ENCODE measurements around the gene ADD3.
A peak's percentile ranks its signal among the peaks of the same experiment; 100 is the strongest.

Gene ADD3

GRCh38 chr10:110172155-110172554, 164.4 kb downstream of the ADD3 start:
- no peak for DNase-seq (ENCODE audit: insufficient read length, low spot score)

GRCh38 chr10:110174201-110174600, 166.4 kb downstream of the ADD3 start:
- DNase-seq (ENCODE audit: insufficient read length, low spot score) (no peak), FAIRE-seq (no peak)
- TF ChIP-seq TAF1 (IDR thresholded peaks at IDR 0.05; ENCODE audit: low read depth, low read length), result no peak
- TF ChIP-seq SPI1 (IDR thresholded peaks at IDR 0.05; ENCODE audit: low read depth, low read length), result no peak

More at GRCh38 chr10:110172155-110172554, 164.4 kb downstream of the ADD3 start:
- TF ChIP-seq PAX5 (IDR thresholded peaks at IDR 0.05; ENCODE audit: insufficient read depth, low read length, severe bottlenecking), result no peak
- no peak for TF ChIP-seq POLR2A (IDR thresholded peaks at IDR 0.05; ENCODE audit: low read depth, low read length)
- TF ChIP-seq POU2F2 (IDR thresholded peaks at IDR 0.05; ENCODE audit: low read depth, low read length), result no peak
- TF ChIP-seq POLR2AphosphoS5 (IDR thresholded peaks at IDR 0.05; ENCODE audit: low read depth, low read length), result no peak
- TF ChIP-seq TAF1 (IDR thresholded peaks at IDR 0.05; ENCODE audit: low read depth, low read length), result no peak
- no peak for TF ChIP-seq SPI1 (IDR thresholded peaks at IDR 0.05; ENCODE audit: low read depth, low read length)
- FAIRE-seq, result peak; percentile 73

DNA sequence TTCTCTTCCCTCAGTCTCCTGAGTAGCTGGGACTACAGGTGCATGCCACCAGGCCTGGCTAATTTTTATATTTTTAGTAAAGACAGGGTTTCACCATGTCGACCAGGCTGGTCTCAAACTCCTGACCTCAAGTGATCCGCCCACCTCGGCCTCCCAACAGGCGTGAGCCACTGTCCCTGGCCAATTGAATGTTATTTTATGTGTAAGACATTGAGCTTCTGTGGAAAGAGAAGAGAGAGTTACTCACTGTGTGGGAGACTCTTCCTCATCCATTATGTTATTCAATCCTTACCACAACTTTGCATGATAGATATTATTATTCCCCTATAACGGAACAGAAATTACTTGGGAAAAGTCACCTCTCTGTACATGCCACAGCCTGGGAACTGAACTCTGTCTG, 167.0 kb downstream of the ADD3 start:
- FAIRE-seq, result no peak

GRCh38 chr10:110175406-110175805, 167.6 kb downstream of the ADD3 start:
- FAIRE-seq (peak; percentile 23), DNase-seq (ENCODE audit: insufficient read length, low spot score) (no peak)
- TF ChIP-seq TAF1 (IDR thresholded peaks at IDR 0.05; ENCODE audit: low read depth, low read length) (no peak), POLR2A (IDR thresholded peaks at IDR 0.05; ENCODE audit: low read depth, low read length) (no peak), PAX5 (IDR thresholded peaks at IDR 0.05; ENCODE audit: insufficient read depth, low read length, severe bottlenecking) (no peak), POLR2AphosphoS5 (IDR thresholded peaks at IDR 0.05; ENCODE audit: low read depth, low read length) (no peak), SPI1 (IDR thresholded peaks at IDR 0.05; ENCODE audit: low read depth, low read length) (no peak), POU2F2 (IDR thresholded peaks at IDR 0.05; ENCODE audit: low read depth, low read length) (no peak)

More for the DNA sequence above, 167.0 kb downstream of the ADD3 start:
- TF ChIP-seq POU2F2 (IDR thresholded peaks at IDR 0.05; ENCODE audit: low read depth, low read length) (no peak), TAF1 (IDR thresholded peaks at IDR 0.05; ENCODE audit: low read depth, low read length) (no peak), PAX5 (IDR thresholded peaks at IDR 0.05; ENCODE audit: insufficient read depth, low read length, severe bottlenecking) (no peak), POLR2A (IDR thresholded peaks at IDR 0.05; ENCODE audit: low read depth, low read length) (no peak), POLR2AphosphoS5 (IDR thresholded peaks at IDR 0.05; ENCODE audit: low read depth, low read length) (no peak), SPI1 (IDR thresholded peaks at IDR 0.05; ENCODE audit: low read depth, low read length) (no peak)
- DNase-seq (ENCODE audit: insufficient read length, low spot score), result no peak

DNA sequence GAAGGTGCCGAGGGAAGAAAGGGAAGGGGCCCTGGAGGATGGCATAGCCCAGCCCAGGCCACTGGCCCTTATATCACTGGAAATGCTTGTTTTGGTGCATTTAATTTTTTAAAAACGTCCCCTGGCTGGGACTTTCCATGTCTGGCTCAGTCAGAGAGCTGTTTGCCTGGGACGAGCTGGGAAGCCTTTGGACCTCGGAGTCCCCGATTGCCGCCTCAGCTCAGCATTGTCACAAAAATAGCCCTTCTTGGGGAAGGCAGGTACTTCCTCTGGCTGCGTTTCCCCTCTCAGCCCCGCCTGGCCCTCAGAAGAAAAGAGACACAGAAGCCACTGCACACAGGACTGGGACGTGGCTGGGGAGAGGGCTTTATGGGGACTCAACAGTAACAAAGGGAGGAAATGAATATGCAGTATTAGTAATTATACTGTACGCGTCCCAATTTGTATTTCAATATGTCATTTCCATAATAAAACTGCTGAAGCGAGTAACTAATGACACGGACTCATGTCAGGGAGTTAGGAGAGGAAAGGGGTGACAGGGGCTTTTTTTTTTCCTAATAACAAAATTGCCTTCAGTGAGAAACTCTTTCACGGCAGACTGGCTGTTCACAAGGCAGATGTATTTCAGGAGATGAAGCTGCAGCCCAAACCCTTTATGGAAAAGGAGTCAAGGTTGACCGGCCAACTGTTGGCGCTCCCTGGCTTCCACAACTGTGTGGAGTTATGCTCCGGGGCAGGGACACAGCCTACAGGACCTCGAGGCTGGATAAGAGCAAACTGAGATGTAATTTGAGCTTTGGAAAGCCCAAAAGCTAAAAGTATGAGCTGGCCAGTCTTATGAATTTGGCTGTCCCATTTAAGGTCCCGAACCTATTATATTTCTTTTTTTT, 168.6 kb downstream of the ADD3 start:
- FAIRE-seq (peak; percentile 61), DNase-seq (ENCODE audit: insufficient read length, low spot score) (no peak)
- TF ChIP-seq POU2F2 (IDR thresholded peaks at IDR 0.05; ENCODE audit: low read depth, low read length) (no peak), POLR2A (IDR thresholded peaks at IDR 0.05; ENCODE audit: low read depth, low read length) (no peak), POLR2AphosphoS5 (IDR thresholded peaks at IDR 0.05; ENCODE audit: low read depth, low read length) (no peak), PAX5 (IDR thresholded peaks at IDR 0.05; ENCODE audit: insufficient read depth, low read length, severe bottlenecking) (no peak), TAF1 (IDR thresholded peaks at IDR 0.05; ENCODE audit: low read depth, low read length) (no peak)

DNA sequence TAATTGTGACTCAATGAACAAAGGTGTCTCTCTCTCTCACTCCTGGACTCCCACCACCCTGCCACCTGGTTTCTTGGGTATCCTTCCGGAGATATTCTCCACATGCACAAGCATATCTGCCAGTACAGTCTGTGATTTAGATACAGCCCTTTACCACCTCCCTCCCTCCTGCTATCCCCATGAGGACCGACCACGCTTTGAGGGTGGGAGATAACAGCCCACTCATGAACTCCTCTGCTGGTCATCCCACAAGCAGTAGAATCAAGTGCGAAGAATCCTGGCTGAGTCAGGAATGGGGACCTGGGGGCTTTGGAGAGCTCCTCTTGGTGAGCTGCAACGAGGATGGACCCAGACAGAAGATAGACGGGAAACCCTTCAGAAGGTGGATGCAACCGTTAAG, 171.4 kb downstream of the ADD3 start:
- FAIRE-seq, result peak; percentile 28
- TF ChIP-seq PAX5 (IDR thresholded peaks at IDR 0.05; ENCODE audit: insufficient read depth, low read length, severe bottlenecking) (no peak), POLR2AphosphoS5 (IDR thresholded peaks at IDR 0.05; ENCODE audit: low read depth, low read length) (no peak), SPI1 (IDR thresholded peaks at IDR 0.05; ENCODE audit: low read depth, low read length) (no peak), TAF1 (IDR thresholded peaks at IDR 0.05; ENCODE audit: low read depth, low read length) (no peak), POLR2A (IDR thresholded peaks at IDR 0.05; ENCODE audit: low read depth, low read length) (no peak), POU2F2 (IDR thresholded peaks at IDR 0.05; ENCODE audit: low read depth, low read length) (no peak)
- DNase-seq (ENCODE audit: insufficient read length, low spot score), result no peak

DNA sequence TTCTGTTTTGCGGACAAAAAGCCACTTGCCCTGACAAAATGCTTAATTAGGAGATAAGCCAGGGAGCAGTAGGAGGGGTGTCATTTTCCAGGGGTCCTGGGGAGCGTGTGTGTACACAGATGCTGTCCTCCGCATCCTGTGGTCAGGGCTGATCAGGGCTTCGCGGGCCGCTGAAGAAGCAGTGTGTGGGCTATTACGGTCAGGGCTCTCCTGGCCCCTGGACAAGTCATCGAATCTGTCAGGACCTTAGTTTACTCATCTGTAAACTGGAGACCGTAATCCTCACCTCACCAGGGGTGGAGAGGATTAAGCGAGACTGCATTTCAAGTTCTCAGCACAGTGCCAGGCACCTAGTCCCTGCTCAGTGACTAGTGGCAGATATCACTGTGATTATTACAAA, 173.7 kb downstream of the ADD3 start:
- FAIRE-seq (no peak), DNase-seq (ENCODE audit: insufficient read length, low spot score) (no peak)
- TF ChIP-seq PAX5 (IDR thresholded peaks at IDR 0.05; ENCODE audit: insufficient read depth, low read length, severe bottlenecking), result no peak
- no peak for TF ChIP-seq POU2F2 (IDR thresholded peaks at IDR 0.05; ENCODE audit: low read depth, low read length)
- no peak for TF ChIP-seq TAF1 (IDR thresholded peaks at IDR 0.05; ENCODE audit: low read depth, low read length)
- TF ChIP-seq SPI1 (IDR thresholded peaks at IDR 0.05; ENCODE audit: low read depth, low read length), result no peak

DNA sequence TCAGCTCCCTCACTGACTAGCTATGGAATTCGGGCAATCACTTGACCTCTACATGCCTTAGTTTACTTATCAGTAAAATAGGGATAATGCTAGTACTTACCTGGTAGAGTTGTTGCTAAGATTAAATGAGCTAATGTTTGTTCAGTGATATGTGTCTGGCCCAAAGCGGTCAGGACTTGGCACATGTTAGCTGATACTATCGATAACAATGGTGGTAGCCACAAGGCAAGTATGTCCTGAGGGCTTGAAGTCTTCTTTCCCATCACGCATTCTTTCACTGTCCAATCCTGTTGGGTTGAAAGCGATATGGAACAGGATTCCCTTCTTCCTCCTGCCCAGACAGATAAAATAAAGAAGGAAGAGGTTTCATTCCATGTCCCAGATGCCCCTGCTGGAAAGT, 174.1 kb downstream of the ADD3 start:
- DNase-seq (ENCODE audit: insufficient read length, low spot score), result no peak
- TF ChIP-seq PAX5 (IDR thresholded peaks at IDR 0.05; ENCODE audit: insufficient read depth, low read length, severe bottlenecking) (no peak), POU2F2 (IDR thresholded peaks at IDR 0.05; ENCODE audit: low read depth, low read length) (no peak), TAF1 (IDR thresholded peaks at IDR 0.05; ENCODE audit: low read depth, low read length) (no peak), SPI1 (IDR thresholded peaks at IDR 0.05; ENCODE audit: low read depth, low read length) (no peak), POLR2A (IDR thresholded peaks at IDR 0.05; ENCODE audit: low read depth, low read length) (no peak), POLR2AphosphoS5 (IDR thresholded peaks at IDR 0.05; ENCODE audit: low read depth, low read length) (no peak)
- no peak for FAIRE-seq

DNA sequence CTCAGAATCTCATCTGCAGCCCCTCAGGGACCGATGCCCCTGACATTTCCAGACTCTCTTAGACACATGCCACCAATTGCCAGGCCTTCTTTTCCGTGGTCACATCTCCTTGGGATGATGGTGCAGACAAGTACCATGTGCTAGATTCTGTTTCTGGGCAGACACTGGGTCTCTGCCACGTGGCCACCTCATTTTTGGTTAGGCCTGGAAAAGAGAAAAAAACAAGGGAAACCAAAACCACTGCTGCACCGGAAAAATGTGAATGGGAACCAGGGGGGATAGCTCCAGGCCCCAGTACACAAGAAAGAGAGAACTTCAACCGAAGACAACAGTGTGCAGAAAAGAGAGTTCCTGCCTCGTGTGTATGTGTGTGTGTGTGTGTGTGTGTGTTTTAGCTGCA, 176.6 kb downstream of the ADD3 start:
- FAIRE-seq (no peak), DNase-seq (ENCODE audit: insufficient read length, low spot score) (no peak)
- TF ChIP-seq SPI1 (IDR thresholded peaks at IDR 0.05; ENCODE audit: low read depth, low read length) (no peak), POLR2A (IDR thresholded peaks at IDR 0.05; ENCODE audit: low read depth, low read length) (no peak), TAF1 (IDR thresholded peaks at IDR 0.05; ENCODE audit: low read depth, low read length) (no peak), PAX5 (IDR thresholded peaks at IDR 0.05; ENCODE audit: insufficient read depth, low read length, severe bottlenecking) (no peak), POLR2AphosphoS5 (IDR thresholded peaks at IDR 0.05; ENCODE audit: low read depth, low read length) (no peak), POU2F2 (IDR thresholded peaks at IDR 0.05; ENCODE audit: low read depth, low read length) (no peak)
